Forelimb muscle (tissue), 1 donor: ENCODE results near the gene DIPK1B. TPM values are rescaled to one million over a fixed set of nuclear protein-coding genes. Genes with fewer than 3 reads are reported as not detected.
A peak's percentile ranks its signal among the peaks of the same experiment; 100 is the strongest.

Experiments used
- DNase-seq: peaks from one replicate; pipeline ENCODE4 v3.0.0-alpha.2; 2013; ENCODE audit warnings: low read depth
- polyA plus RNA-seq: library from polyadenylated mRNA; unstranded; fragments of 120-200 nt; gene quantifications from one replicate; pipeline ENCODE4 v1.2.1, GENCODE V29; 2013; ENCODE audit not compliant: insufficient read length

The DIPK1B gene
- polyA plus RNA-seq, 1 donor, result 18.2 TPM

DNA sequence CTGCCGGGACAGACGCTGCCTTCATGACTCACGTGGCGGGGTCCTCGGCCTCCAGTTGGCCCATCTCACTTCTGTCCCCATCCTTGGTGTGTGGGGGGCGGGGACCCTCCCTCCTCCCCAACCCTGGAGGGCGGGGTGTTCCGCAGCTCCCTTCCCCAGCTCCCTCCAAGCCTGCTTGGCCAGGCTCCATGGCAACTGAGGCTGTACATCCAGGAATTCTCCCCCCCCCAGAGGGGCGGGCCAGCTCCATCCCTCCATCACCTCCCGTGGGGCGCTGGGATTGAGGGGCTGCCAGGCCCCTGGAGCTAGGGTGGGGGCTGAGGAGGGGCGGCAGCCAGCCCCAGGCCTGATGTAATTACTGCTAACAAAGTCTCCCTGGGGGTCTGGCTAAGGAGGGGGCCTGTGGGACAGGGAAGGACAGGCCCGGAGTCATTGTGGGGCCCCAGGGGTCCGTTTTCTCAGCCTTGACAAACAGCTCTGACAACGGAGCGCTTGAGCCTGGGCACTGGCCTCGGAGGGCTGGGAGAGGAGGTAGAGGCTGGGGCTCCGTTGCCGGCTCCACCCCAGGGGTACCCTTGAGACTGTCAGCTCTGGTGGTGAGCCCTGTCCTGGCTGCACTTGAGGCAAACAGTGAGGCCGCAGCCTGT lies 8.0 kb downstream of the DIPK1B start:
- DNase-seq, result peak; percentile 56

DNA sequence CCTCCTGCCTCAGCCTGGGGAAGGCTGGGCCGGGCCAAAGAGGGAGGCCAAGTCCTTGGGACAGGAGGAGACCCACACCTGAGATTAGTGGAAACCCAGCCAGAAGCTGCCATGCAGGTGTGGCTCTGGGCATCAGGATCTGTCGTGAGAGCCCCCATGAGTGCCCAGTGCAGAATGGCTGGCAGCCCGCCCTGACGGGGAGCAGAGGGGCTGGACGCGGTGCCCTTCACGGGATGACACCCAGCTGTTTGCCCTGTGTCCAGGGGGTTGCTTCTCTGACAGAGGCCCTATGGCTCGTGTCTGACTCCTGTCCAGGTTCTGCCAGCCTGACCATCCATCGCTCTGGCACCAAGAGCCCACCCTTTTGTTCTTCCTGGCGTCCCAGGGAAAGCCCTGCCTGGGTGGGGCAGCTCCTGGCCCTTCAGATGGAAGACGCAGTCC lies 8.5 kb downstream of the DIPK1B start:
- no peak for DNase-seq

DNA sequence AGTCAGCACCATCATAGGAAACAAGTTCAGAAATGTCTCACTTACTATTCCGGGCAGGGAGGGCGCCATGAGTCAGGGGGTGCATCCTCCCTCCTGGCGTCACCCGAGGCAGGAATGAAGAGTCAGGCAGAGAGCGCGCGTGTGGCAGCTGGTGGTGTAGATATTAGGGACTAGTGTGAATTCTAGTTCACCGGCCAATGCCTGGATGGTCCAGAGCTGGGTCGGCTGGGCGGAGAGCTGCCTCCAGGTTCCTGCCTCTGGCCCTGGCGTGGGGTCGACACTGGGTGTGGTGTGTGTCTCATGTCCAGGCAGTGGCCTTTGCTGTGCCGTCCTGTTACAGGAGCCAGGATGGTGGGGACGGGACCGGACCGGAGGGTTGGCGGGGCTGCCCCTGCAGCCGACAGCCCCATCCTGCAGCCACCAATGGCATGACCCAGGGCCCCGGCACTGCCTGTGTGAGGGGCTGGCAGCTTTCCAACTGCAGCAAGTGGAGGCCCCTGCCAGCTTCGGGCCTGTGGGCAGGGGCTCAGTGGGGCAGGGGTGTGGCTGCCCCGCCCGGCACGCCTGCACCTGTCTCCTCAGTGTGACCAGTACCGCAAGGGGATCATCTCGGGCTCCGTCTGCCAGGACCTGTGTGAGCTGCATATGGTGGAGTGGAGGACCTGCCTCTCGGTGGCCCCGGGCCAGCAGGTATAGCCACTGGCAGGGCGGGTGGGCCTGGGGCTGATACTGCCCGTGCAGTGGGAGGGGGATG lies 9.1 kb downstream of the DIPK1B start:
- DNase-seq, result no peak

DNA sequence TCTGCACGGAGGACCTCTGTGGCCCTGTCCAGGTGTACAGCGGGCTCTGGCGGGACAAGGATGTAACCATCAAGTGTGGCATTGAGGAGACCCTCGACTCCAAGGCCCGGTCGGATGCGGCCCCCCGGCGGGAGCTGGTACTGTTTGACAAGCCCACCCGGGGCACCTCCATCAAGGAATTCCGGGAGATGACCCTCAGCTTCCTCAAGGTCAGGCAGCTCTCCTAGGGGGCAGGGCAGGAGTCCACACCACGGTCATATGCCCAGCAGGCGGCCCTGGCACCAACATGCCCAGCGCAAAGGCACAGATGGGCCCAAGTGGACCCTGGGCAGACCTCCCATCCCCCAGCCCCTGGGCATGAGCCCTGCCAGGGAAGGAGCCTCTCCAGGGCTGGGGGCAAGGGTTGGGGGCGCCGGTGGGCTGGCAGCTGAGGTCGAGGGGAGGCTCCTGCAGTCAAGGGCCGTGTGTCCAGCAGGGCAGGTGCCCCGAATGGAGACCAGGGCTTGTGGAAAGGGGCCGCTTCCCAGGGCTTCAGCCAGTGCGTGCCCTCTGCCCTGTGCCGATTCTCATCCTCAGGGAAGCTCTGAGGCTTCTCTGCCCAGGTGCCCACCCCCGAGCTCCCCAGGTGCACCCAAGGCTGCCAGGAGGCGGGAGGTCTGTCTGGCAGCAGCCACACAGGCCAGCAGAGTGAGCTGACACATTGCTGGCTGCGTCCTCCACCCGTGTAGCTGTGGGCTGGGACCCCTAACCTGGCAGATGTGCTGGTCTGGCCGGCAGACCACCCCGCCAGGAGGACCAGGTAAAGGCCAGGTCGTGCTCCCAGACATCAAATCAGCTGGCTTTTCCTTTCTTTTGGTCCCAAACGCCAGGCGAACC lies 10.0 kb downstream of the DIPK1B start:
- DNase-seq, result no peak

DNA sequence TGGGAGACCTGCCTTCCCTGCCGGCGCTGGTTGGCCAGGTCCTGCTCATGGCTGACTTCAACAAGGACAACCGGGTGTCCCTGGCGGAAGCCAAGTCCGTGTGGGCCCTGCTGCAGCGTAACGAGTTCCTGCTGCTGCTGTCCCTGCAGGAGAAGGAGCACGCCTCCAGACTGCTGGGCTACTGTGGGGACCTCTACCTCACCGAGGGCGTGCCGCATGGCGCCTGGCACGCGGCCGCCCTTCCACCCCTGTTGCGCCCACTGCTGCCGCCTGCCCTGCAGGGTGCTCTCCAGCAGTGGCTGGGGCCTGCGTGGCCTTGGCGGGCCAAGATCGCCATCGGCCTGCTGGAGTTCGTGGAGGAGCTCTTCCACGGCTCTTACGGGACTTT lies 10.6 kb downstream of the DIPK1B start:
- DNase-seq, result no peak

DNA sequence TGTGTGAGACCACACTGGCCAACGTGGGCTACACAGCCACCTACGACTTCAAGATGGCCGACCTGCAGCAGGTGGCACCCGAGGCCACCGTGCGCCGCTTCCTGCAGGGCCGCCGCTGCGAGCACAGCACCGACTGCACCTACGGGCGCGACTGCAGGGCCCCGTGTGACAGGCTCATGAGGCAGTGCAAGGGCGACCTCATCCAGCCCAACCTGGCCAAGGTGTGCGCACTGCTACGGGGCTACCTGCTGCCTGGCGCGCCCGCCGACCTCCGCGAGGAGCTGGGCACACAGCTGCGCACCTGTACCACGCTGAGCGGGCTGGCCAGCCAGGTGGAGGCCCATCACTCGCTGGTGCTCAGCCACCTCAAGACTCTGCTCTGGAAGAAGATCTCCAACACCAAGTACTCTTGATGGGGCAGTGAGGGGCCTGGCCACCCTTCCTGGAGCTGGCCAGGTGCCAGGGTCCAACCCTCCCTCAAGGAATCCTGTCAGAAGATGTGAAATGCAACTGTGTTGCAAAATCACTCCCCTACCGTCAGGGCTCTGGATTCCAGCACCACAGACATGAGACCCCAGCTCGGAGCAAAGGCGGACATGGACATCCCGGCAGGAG lies 11.1 kb downstream of the DIPK1B start:
- no peak for DNase-seq

DNA sequence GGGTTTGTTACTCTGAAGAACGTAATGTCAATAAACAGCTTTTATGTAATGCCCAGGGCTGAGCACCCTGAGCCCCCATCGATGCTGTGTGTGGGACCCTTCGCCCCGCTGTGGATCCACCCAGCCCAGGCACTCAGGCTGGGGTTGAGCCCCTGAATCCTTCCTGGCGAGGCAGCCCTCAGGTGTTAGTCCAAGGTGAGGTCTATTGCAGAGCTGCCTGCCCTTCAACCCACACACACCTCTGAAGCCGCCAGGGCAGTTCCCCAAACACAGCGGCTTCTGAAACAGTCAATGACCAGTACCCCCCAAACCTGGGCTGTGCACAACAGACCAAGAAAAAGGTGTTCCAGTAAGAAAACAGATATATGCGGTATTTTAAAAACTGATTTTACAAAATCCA lies 11.6 kb downstream of the DIPK1B start:
- no peak for DNase-seq

DNA sequence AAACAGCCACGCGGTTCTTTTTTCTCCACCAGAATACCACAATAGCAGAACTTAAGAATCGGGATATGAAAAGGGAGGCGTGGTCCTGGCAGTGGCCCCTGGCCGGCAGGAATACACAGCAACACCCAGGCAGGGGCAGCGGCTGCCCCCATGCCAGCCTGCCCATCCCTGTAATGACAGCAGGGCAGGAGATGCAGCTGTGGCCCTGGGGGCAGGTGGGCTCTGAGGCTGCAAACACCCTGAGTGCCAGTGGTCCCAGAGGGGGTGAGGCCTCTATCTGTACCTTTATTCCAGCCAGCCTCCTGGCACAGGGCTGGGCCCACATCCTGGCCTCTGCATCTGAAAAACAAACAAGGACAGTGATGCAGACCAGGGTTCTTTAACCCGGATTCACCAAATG lies 12.4 kb downstream of the DIPK1B start:
- no peak for DNase-seq

DNA sequence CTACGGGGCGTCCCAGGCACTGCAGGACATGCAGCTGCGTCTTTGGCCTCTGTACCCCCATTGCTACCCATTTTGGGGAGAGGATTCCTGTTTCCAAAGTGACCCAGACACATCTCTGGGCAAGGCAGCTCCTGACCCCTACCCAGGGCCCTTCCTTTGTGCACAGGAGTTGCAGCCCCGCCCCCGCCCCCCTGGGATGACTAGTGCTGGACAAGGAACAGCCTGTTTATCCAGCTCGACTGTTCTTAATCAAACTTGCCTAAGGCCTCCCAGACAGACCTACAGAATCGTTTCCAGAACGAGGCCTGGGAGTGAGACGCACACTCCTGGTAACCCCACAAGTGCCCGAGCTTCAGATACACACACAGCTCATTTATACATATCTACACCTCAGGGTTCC lies 13.2 kb downstream of the DIPK1B start:
- DNase-seq, result no peak

DNA sequence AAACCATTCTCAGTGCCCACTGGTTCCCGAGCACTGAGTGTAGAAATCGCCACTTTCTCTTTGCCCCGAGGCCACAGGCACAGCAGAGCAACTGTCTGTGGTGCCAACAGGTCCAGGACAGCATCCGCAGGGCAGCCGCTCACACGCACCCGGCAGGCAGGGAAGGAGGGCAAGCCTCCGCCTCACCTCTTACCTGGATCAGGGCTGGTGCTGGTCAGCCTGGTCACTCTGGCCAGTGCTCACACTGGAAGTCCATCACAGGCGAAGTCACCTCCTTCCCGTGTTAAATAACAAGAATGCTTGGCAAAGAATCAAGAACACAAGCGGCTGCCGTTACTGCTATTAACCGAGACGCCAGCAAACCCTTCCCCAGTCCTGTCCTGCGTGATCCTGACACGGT lies 13.7 kb downstream of the DIPK1B start:
- DNase-seq, result no peak

DNA sequence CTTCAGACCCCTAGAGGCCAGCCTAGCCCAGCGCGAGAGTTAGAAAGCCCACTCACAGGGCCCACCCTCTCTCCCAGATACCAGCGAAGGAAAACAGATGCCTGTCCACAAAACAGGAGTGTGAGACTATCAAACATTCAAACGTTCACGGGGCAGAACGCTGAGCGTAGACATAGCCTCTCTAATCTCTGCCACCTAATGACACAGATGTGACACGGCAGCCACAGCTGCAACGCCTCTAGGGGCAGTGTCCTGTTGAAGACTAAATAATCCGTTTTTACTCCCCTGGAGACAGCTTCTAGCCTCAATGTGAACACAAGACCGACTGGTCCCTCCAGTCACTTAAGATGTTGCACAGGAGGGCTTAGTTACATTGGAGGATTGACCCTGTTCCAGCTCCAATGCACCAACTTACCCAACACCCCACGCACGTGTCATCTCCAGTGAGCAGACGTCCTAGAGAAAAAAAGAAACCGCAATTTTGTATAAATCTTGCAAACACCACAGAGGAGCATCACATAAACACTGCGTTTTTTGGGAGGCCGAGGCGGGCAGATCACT lies 14.3 kb downstream of the DIPK1B start:
- DNase-seq, result no peak

DNA sequence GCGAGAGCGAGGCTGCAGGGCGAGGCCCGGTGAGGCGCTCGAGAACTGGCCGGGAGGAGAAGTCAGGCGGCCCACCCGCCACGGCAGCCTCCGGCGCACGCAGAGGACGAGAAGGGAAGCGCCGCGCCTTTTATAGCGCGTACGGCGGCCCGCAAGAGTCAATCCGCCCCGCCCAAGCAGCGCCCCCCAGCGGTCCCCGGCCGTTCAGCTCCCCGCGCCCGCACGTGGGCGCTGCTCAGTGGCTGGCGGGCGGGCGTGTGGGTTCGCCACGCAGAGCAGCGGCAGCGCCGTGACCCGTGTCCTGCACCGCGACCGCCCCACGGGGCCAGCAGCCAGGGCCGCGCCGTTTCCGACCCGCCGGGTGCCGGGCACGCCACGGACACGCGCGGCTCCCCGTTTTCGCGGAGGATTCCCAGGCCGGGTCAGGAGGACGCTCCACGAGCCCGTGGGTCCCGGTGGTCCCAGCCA lies 15.7 kb downstream of the DIPK1B start:
- peak; percentile 54 for DNase-seq

DNA sequence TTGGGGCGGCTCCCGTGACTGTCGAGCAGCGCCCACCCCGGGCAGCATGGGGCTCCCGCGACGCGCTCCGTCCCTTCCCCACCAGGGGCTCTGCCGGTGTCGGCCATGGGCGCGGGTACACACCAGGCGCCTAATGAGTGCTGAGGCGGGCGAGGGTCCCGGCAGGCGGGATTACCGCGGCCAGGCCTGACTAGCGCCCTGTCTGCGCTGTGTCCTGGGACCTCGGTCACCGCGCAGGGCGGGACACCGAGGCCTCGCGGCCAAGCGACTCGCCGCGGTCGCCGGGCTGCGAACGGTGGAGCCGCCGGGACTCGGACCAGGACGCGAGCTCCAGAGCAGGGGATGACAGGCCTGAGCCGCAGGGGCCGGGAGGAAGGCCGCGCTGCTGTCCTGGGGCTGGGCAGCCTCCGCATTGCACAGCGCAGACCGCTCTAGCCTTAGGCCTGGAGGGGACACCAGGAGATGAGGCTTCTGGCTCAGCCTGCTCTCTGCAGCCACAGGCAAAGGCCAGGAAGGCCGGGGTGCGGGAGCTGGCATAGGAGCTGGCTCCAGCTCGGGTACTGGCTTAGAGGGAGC lies 16.3 kb downstream of the DIPK1B start:
- no peak for DNase-seq

DNA sequence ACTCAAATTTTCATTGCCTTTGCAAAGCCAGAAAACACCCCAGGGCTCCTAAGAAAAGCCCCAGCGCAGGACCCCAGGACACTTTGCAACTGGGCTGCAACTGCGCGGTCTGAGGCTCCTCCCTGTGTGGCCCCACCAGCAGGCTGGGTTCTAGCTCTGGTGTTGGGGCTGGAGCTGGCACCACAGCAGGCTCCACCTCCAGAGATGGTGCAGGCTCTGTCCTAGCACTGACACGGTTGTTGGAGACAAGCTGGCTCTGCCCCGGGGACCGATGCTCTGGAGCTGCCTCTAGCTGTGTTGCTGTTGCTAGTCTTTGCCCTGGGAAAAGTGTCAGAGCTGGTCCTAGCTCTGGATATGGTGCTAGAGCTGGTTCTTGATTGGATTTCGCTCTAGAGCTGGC lies 16.8 kb downstream of the DIPK1B start:
- DNase-seq, result no peak

DNA sequence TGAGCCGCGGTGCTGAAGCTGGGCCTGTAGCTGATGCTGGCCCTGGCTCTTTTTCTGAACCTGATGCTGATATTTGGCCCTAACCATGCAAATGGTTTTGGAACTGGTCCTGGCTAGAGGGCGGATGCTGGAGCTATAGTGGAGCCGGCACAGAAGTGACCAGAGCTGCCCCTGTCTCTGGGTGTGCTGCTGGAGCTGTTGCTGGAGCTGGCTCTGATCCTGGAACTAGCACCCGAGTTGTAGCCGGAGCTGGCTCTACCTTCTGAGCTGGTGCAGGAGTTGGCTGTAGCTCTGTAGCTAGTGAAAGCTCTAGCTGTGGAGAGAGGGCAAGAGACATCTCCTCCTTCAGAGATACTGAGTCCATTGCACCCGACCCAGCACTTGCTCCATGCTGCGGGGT lies 17.6 kb downstream of the DIPK1B start:
- no peak for DNase-seq

DNA sequence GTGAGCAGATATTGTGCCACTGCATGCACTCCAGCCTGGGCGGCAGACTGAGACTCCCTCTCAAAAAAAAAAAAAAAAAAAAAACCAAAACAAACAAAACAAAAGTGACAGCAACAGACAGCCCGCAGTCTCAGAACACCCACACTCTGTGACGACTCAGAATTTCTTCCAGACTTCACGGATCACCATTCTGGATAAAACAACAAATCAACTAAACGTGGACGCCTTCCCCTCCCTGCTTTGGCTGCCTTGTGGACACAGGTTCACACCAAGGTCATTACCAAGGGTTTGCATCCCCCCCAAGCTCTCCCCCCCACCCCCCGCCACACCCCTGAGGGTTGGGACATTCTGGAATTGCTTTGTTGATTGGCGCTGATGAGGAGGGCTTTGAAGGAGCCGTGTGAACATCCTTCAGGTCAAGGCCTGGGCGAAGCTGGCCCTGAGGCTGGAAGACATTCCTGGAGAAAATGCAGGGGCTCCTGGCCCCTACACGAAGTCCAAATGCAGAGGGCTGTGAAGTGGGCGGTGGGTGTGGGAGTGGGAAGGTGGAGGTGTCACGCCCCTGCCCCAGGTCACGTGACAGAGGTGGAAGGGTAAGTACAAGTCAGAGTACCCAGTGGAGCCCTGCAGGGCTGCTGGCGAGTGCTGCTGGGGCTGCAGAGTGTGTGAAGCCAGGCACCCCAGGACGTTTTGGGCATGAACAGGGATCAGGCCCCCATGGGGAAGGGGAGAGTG lies 20.2 kb downstream of the DIPK1B start:
- no peak for DNase-seq

DNA sequence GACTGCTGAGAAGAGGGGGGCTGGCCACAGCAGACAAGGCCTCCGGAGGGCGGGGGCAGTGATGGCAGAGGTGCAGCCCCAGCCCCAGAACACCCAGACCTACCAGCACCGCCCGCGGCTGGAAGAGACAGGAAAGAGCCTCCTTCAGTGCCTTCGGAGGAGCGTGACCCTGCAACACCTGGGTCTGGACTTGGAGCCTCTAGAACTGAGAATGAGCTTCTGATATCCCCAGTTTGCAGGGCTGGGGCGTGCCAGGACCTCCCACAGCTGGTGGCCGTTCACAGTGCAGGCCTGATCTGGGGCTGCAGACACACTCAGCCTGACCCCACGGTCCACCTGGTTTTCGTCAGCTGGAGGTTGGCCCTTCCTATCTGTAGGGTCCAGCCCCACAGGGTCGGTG lies 21.2 kb downstream of the DIPK1B start:
- DNase-seq, result no peak

DNA sequence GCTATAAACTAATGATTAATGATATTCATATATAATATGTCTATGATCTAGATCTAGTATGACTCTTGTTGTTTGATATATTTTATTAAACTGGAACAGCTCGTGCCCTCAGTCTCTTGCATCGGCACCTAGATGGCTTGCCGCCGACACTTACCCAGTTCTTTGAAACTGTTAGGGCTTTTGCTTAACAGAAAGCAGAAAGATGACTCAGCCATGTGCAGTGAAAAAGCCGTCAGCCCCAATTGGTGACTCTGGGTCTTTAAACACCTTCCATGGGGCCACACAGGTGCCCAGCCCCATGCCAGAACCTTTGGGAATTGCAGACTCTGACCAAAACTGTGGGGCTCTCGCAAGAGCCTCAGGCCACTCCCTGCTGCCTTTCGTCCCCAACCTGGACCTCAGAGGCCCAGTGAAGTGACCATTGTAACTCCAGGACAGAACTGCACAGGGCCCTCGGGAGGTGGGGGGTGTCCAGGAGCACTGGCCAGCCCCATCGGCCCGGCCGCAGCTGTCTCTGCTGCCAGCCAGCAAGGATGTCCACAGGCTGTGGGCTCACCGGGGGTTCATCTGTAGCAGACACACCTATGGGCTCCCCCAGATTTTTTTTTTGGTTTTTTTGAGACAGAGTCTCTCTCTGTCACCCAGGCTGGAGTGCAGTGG lies 22.6 kb downstream of the DIPK1B start:
- DNase-seq, result no peak

DNA sequence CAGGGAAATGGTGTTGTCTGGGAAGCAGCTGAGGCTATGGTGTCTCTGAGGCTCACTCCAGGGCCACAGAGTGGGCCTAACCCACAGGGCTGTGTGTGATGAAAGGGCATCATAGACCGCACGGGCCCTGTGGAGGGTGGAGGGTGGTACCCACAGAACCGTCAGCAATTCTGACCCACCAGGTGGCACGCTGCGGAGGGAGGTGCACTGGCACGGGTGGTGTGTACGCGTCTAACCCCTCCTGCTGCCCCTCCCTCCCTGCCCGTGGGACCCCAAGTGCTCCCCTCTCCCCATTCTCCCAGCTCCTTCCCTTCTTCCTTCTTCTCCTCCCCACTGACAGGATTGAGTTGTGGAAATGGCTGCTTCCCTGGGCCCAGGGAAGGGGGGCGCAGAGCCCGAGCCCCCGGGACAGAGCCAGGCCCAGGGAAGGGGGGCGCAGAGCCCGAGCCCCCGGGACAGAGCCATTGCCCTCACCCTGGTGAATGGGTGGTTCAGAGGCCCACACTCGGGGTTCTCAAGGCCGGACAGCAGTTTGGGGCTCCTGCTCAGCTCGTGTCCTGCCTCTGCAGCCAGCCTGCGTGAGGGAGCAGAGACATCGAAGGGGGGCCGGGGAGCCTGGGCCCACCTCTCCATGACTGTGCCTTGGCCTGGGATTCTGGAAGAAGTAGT lies 23.6 kb downstream of the DIPK1B start:
- no peak for DNase-seq

DNA sequence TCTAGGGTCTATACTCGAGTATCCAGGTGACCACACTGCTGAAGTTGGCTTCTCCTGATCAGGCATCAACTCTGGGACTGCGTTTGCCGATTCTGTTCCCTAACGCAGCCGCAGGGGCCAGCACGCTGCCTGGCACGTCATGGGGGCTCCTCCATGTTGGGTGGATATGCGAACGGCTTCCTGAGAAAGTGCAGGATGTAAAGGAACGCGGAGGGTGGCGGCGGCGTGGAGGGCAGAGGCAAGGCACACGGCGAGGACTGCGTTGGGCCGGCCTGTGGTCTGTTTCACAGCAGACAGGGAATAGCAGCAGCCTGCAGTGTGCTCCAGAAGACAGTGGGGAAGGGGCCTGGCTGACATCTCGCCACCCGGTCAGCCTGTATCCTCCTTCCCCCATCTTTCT lies 26.6 kb downstream of the DIPK1B start:
- no peak for DNase-seq
